Suprapubic skin (tissue), 4 donors: ENCODE data around the gene THOC1. TPM values are rescaled to one million over a fixed set of nuclear protein-coding genes. Genes with fewer than 3 reads are reported as not detected.

Experiments
- DNase-seq, 2 donors: peaks; one replicate each; pipeline ENCODE4 v3.0.0-alpha.2; 2019; ENCODE audit warnings: low spot score in 2 of 2
- H3K27ac ChIP-seq: fragments of 200-600 bp; sonication (generic); one replicate; pipeline ENCODE4 v1.5.1; 2019
- H3K27me3 ChIP-seq: fragments of 200-600 bp; sonication (generic); one replicate; pipeline ENCODE4 v1.5.1; 2019
- H3K36me3 ChIP-seq: fragments of 200-600 bp; sonication (generic); one replicate; pipeline ENCODE4 v1.5.1; 2019
- H3K4me1 ChIP-seq: fragments of 200-600 bp; sonication (generic); one replicate; pipeline ENCODE4 v1.5.1; 2019
- H3K4me3 ChIP-seq: fragments of 200-600 bp; sonication (generic); one replicate; pipeline ENCODE4 v1.5.1; 2019; ENCODE audit warnings: mild to moderate bottlenecking
- H3K9me3 ChIP-seq: fragments of 200-600 bp; sonication (generic); one replicate; pipeline ENCODE4 v1.5.1; 2019
- EP300 ChIP-seq: sonication (generic); formaldehyde crosslinking; IDR thresholded peaks from one replicate; pipeline ENCODE4 v1.6.1; 2017; ENCODE audit warnings: antibody characterized with exemption
- POLR2A ChIP-seq, 2 donors: fragments of 450-650 bp; IDR thresholded peaks; one replicate each; pipeline ENCODE4 v1.6.1; 2017; ENCODE audit warnings: antibody characterized with exemption in 2 of 2, mild to moderate bottlenecking in 2 of 2, moderate library complexity in 2 of 2
- POLR2AphosphoS5 ChIP-seq, 3 donors: sonication (generic); formaldehyde crosslinking; IDR thresholded peaks; one replicate each; pipeline ENCODE4 v1.6.1; 2017; ENCODE audit warnings: antibody characterized with exemption in 3 of 3
- WGBS: methylation state at CpG from one replicate; pipeline ENCODE4 v1.1.5; 2018; 5-methylcytosine and 5-hydroxymethylcytosine counted together
- total RNA-seq, 4 donors: library from RNA; depleted of rRNA; stranded (reverse); fragments of >200 nt; gene quantifications; one replicate each; pipeline ENCODE4 v1.1.0, GENCODE V29; 2016
- TF ChIP-seq, protein P1 (sequence below), 2 donors: fragments of 200-600 bp in 1 of 2; fragments of 450-650 bp in 1 of 2; sonication (generic) in 1 of 2; IDR thresholded peaks; one replicate each; pipeline ENCODE4 v1.5.1; 2016 to 2019; ENCODE audit warnings: antibody characterized with exemption in 2 of 2, mild to moderate bottlenecking in 1 of 2, moderate library complexity in 1 of 2

The THOC1 gene, protein sequence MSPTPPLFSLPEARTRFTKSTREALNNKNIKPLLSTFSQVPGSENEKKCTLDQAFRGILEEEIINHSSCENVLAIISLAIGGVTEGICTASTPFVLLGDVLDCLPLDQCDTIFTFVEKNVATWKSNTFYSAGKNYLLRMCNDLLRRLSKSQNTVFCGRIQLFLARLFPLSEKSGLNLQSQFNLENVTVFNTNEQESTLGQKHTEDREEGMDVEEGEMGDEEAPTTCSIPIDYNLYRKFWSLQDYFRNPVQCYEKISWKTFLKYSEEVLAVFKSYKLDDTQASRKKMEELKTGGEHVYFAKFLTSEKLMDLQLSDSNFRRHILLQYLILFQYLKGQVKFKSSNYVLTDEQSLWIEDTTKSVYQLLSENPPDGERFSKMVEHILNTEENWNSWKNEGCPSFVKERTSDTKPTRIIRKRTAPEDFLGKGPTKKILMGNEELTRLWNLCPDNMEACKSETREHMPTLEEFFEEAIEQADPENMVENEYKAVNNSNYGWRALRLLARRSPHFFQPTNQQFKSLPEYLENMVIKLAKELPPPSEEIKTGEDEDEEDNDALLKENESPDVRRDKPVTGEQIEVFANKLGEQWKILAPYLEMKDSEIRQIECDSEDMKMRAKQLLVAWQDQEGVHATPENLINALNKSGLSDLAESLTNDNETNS
- total RNA-seq, result 100 to 1,000 TPM in 1 of 4 donors, 10 to 100 TPM in 3; 30.4 to 152 (median 46.8) TPM

GRCh38 chr18:267688-268552 lies at the start of gene THOC1:
Gene THOC1 (minus strand): TSS chr18:268047. CDS start chr18:268019, 28 bp downstream.
- H3K27ac ChIP-seq, result peak within 1 kb of the TSS; percentile 90
- TF ChIP-seq POLR2A (IDR thresholded peaks at IDR 0.05), result peak; percentile 64 to 85
- no peak for TF ChIP-seq EP300
- peak; percentile 79 to 97 (median 86) for TF ChIP-seq POLR2AphosphoS5 (IDR thresholded peaks at IDR 0.05)
- TF ChIP-seq, protein P1, sequence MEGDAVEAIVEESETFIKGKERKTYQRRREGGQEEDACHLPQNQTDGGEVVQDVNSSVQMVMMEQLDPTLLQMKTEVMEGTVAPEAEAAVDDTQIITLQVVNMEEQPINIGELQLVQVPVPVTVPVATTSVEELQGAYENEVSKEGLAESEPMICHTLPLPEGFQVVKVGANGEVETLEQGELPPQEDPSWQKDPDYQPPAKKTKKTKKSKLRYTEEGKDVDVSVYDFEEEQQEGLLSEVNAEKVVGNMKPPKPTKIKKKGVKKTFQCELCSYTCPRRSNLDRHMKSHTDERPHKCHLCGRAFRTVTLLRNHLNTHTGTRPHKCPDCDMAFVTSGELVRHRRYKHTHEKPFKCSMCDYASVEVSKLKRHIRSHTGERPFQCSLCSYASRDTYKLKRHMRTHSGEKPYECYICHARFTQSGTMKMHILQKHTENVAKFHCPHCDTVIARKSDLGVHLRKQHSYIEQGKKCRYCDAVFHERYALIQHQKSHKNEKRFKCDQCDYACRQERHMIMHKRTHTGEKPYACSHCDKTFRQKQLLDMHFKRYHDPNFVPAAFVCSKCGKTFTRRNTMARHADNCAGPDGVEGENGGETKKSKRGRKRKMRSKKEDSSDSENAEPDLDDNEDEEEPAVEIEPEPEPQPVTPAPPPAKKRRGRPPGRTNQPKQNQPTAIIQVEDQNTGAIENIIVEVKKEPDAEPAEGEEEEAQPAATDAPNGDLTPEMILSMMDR (IDR thresholded peaks at IDR 0.05), result no peak
- under 1% methylated on average over 45 of the region's 69 CpGs for WGBS

GRCh38 chr18:317618-318017 lies 49.8 kb upstream of the THOC1 start:
- TF ChIP-seq POLR2AphosphoS5 (IDR thresholded peaks at IDR 0.05) (no peak), EP300 (no peak), POLR2A (IDR thresholded peaks at IDR 0.05) (no peak)
- TF ChIP-seq, protein P1 (IDR thresholded peaks at IDR 0.05), result no peak

More at GRCh38 chr18:267688-268552, at the start of gene THOC1:
- Histone ChIP-seq H3K36me3 (peaks cover 23% of the 10 kb centered on the region), H3K4me3 (peak within 1 kb of the TSS; percentile 98), H3K27me3 (no peaks in the 10 kb centered on the region), H3K4me1 (peaks cover 21% of the 10 kb centered on the region), H3K9me3 (no peaks in the 10 kb centered on the region)
- DNase-seq, result peak; percentile 92 to 94

DNA sequence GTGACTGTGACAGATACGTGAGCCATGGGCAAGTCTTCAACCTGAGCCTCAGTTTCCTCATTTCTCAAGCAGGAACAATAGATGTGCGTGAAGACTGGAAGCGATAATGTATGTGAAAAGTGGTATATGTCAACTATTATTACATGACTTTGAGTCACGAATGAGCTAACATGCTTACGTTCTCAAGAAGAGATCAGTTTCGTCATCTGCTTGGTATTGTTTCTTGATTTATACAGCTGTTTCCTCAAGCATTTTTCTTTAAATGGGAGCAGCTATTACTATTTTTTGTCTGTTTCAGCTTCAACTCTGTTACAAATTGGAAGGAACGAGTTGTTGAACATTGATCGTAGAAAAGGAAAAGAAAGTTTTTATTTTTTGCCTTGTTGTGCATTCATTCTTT lies 48.5 kb upstream of the THOC1 start:
- 77% methylated on average over 8 of the region's 8 CpGs for WGBS
- no peaks in the 10 kb centered on the region for H3K27me3 ChIP-seq
- H3K36me3 ChIP-seq, result no peaks in the 10 kb centered on the region
- no peaks in the 10 kb centered on the region for H3K4me1 ChIP-seq
- H3K4me3 ChIP-seq, result no peak overlapping the region
- TF ChIP-seq POLR2A (IDR thresholded peaks at IDR 0.05) (no peak), EP300 (no peak), POLR2AphosphoS5 (IDR thresholded peaks at IDR 0.05) (no peak)
- TF ChIP-seq, protein P1 (IDR thresholded peaks at IDR 0.05), result no peak
- H3K9me3 ChIP-seq, result no peaks in the 10 kb centered on the region
- H3K27ac ChIP-seq, result no peak overlapping the region
- DNase-seq, result no peak

More at GRCh38 chr18:317618-318017, 49.8 kb upstream of the THOC1 start:
- H3K36me3 ChIP-seq, result no peaks in the 10 kb centered on the region
- no peaks in the 10 kb centered on the region for H3K9me3 ChIP-seq
- H3K4me3 ChIP-seq, result no peak overlapping the region
- DNase-seq, result peak in 1 of 2 donors; percentile 50
- peaks cover under 1% of the 10 kb centered on the region for H3K4me1 ChIP-seq
- 85% methylated on average over 6 of the region's 6 CpGs for WGBS
- H3K27me3 ChIP-seq, result no peaks in the 10 kb centered on the region
- no peak overlapping the region for H3K27ac ChIP-seq

DNA sequence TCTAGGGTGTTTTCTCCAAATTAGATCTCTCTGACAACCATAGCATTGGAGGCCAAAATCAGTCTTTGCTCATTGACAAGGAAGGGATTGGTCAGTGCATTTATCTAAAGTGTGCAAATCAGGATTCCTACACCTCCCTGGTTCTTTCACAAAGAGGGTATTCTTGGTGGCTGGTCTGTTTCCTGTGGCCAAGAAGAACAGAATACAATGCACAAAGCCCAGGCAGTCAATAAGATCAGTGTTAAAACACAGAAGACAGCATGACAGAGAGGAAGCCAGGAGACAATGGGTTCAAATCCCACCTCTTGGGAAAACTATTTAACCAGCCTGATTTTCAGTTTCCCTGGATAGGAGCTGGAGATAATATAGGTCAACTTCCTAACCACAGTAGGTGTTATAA lies 46.1 kb upstream of the THOC1 start:
- Histone ChIP-seq H3K27ac (no peak overlapping the region), H3K36me3 (no peaks in the 10 kb centered on the region), H3K9me3 (no peaks in the 10 kb centered on the region), H3K4me3 (no peak overlapping the region), H3K4me1 (no peaks in the 10 kb centered on the region), H3K27me3 (no peaks in the 10 kb centered on the region)
- no peak for DNase-seq
- TF ChIP-seq POLR2A (IDR thresholded peaks at IDR 0.05), result no peak
- TF ChIP-seq EP300, result no peak
- TF ChIP-seq, protein P1 (IDR thresholded peaks at IDR 0.05), result no peak
- no peak for TF ChIP-seq POLR2AphosphoS5 (IDR thresholded peaks at IDR 0.05)
